HG03135 (cell line): ENCODE data around the gene CCL22.
A peak's percentile ranks its signal among the peaks of the same experiment; 100 is the strongest.
"Not testable (repeated sequence)": the region's sequence is repeated elsewhere in the genome, so short reads cannot be mapped to it uniquely, and the experiment has no call there.

Experiments used
- ATAC-seq: cut with Tn5 transposase; IDR thresholded peaks from one replicate; pipeline ENCODE4 v1.9.1; 2021; ENCODE audit warnings: mild to moderate bottlenecking, moderate library complexity; ENCODE audit not compliant: unreplicated experiment

Gene CCL22

DNA sequence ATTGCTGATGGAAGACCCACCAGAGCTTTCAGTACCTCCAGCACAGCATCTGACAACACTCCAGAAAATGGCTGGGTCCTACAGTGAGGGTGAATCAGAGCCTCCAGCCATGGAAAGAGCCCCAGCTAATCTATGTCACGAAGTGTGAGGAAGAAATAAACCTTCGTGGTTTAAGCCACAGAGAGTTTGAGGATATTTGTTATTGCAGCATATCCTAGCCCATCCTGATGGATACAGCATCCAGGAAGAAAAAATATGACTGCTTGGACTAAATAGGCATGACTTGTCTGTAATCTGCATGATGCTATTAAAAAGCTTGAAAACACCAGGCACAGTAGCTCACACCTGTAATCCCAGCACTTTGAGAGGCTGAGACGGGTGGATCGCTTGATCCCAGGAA is 32.7 kb downstream of the CCL22 start:
- ATAC-seq, result no peak

DNA sequence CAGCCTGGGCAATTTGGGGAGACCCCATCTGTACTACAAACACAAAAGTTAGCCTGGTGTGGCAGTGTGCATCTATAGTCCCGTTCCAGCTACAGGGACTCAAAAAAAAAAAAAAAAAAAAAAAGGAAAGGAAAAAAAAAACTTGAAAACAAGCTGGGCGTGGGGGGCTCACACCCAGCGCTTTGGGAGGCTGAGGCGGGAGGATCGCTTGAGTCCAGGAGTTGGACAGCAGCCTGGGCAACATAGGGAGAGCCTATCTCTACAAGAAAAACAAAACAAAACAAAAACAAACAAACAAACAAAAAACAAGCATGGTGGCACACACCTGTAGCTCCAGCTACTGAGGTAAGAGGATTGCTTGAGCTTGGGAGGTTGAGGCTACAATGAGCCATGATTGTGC is 33.1 kb downstream of the CCL22 start:
- ATAC-seq, result no peak

DNA sequence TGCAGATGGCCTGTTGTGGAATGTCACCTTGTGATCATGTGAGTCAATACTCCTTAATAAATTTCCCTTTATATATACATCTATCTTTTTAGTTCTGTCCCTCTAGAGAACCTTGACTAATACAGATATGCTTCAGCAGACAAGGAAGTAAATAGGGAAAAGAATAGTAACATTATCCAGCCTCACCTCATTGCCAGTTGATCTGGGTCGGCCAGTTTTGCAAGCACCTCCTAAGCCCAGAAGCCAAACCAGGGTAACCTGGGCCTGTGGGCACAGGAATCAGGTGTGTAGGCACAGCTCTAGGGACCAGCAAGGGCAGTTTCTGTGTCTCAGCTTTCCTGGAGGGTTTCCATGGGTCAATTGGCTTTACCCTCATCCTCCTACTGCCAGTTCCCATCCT is 34.1 kb downstream of the CCL22 start:
- no peak for ATAC-seq

DNA sequence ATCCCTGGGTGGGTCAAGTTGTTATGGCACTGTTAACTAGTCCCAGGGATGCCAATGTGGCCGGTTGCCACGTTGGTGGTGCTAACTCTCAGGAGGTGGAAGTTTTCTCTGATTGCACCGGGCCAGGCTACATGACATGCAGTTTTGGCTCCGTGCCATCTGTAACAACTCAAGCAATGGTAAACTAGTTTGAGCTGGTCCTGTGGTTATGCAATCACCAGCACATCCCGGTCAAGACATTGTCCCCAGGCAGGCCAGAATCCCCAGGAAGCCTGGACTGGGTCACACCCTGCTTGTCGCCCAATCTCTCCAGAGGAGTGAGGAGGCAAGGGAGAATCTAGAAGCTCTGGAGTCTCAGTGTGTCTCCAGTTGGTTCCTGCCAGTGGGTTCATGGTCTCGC is 35.9 kb downstream of the CCL22 start:
- ATAC-seq, result no peak

DNA sequence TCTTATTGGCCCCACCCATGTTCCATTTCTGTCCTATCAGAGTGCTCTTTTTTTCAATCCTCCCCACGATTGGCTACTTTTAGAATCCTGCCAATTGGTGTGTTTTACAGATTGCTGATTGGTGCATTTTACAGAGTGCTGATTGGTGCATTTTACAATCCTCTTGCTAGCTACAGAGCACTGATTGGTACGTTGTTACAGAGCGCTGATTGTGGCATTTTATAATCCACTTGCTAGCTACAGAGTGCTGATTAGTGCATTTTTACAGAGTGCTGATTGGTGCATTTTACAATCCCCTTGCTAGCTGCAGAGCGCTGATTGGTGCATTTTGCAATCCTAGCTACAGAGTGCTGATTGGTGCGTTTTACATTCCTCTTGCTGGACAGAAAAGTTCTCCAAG is 36.4 kb downstream of the CCL22 start:
- ATAC-seq, result no peak

DNA sequence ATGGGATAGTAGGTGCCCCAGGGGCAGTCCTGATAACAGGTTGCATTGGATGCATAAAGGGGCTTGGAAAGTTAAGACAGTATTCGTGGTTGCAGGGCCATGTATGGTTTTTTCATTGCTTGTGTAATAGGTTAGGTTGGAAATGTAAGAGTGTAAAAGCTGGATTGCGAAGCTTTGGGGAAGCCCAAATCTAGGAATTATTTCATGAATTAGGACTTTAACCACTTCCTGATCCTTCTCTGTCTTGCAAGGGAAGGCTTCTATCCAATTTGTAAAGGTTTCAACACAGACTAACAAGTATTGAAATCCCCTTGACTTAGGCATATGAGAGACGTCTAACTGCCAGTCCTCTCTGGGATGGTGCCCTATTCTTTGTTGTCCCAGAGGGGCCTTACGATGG is 38.2 kb downstream of the CCL22 start:
- ATAC-seq, result no peak

DNA sequence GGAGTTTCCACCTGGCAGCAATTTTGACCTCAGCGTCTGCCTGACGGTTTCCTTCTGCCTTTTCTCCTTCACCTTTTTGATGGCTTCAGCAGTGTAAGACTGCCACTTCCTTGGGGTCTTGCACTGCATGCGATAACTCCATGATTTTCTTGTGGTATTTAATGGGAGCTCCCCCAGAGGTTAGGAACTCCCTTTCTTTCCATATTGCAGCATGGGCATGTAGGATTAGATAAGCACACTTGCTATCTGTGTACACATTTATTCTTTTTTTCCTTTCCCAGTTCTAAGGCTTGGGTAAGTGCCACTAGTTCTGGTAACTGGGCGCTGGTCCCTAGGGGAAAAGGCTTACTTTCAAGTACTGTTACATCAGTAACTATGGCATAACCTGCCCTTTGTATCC is 38.9 kb downstream of the CCL22 start:
- ATAC-seq, result not testable (repeated sequence)

DNA sequence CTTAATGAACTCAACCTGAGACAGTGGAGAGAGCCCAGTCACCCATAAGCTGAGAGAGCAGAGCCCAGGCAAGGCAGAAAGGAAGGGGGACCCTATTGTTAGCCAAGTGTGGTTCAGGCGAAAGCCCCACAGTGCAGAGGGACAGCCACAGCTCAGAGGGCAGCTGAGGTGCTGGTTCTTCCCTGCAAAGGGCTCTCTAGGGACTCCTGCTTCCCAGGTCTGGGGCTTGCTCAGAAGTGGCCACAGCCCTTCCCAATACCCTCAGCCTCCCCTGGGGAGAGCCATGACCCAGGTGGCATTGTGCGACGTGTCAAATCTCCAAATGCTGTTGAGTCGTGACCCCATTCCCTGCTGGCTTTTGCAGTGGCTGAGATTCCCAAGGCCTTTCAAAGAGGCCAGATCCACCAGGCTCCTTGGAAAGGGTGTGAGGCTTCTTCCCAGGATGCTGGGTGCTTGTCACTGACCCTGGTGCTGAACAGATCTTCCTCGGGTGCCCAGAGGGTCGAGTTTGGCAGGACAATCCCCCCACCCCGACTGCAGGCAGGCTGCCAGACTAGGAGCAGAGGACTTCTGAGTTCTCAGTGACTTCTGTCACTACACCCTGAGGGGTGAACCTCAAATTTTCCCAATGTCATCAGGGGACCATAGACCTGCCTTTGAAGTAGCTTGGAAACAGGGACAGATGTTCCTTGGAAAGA is 43.5 kb downstream of the CCL22 start:
- no peak for ATAC-seq

DNA sequence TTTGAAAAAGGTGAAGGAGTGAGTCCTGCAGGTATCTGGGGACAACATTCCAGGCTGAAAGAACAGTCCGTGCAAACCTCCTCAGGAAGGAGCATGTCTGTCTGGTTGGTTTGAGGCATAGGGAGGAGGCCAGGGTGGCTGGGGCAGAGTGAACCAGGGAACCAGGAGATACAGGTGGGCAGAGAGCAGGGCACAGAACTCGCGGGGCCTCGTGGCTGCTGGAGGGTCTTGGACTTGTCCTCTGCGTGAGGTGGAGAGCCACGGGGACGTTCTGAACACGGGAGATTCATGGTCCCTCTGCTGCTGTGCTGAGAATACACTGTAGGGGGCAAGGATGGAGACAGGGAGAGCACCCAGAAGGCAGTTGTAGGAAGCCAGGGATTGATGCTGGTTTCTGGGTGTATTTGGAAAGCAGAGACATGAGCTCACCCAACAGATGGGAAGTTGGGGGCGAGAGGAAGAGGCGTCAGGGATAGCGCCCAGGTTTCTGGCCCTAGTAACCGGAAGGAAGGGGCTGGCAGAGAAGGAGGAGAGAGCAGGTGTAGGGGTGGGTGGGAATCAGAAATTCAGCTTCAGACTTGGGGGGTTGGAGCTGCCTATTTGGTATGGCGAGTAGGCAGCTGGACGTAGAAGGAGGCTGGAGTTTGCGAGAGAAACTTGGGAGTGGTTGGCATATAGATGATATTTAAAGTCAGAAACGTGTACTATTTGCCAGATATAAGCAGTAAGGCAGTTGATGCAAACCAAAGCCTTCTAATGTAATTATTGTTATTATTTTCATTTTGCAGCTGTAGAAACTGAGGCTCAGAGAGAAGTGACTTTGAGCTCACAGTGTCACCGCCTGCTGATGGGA is 45.6 kb downstream of the CCL22 start, which contains the start of gene CCL17:
Gene CCL17, plus strand, starts transcription at position 803 of the 853 bp plus-strand sequence. CDS start 9,166 bp downstream, outside the sequence.
- ATAC-seq, result no peak

DNA sequence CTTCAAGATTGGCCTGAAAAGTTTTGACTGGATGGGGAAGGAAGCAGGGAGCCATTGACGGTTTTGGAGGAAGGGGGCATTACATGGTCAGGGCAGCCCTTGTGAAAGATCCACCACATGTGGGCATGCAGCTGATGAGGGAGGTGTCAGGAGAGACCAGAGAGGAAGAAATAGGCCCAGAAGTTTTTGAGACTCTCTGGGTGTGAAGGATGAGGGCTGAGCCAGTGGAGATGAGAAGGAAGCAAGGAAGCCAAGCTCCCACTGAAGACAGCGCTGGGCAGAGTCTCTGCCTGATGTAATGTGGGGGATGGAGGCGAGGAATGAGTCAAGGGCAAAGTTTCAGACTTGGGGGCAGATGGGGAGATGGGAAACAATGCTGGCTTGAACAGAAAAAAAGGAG is 46.5 kb downstream of the CCL22 start:
- no peak for ATAC-seq

DNA sequence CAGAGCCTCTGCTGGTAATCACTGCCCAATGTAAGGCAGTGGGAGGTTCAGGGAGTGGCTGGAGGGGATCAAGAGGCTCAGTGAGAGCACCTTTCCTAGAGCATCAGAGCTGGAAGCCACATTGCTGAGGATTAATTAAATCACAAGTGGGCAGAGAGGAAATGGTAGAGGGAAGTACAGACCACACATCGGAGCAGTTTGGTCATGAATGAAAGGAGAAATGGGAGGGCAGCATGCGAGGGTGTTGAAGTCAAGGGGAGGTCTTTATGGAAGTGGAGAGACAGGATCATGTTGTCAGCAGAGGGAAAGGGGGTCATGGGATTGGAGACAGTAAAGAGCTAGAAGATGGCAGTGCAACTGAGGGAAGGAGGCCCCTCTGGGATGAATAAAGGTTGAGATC is 48.3 kb downstream of the CCL22 start:
- no peak for ATAC-seq

DNA sequence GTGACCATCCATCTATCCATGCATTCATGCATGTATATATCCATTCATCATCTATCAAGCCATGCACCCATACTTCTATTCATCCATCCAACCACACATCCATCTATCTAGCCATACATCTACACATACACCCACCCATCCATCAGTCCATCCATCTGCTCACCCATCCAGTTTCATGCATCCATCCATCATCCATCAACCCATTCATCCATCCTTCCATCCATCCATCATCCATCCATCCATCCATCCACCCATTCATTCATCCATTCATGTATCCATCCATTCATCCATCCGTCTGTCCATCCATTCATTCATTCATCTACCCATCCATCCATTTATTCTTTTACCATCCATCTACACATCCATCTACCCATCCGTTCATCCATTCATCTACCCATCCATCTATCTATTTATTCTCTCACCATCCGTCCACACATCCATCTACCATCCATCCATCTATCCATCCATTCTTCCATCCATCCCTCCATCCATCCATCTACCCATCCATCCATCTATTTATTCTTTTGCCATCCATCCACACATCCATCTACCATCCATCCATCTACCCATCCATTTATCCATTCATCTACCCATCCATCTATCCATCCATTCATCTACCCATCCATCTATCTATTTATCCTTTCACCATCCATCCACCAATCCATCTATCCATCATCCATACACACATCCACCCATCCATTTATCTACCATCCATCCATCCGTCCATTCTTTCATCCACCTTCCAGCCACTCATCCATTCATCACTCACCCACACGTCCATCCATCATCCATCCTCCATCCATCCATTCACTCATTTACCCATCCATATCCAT is 49.2 kb downstream of the CCL22 start:
- no peak for ATAC-seq

DNA sequence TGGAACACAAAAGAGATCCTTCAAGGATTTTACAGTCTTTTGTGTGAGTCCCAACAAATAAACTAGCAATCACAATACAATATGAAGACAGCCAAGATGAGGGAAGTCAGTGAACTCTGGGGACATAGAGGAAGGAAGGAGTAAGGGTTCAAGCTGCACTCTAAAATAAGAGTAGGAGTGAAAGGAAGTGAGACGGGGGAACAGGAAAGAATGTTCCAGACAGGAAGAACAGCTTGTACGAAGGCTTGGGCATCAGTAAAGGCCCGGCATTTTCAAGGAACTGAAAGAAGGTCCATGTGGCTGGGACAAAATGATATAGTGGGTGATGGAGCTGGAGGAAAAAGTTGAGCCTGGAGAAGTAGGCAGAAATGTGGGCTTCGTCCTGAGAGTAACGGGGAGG is 50.5 kb downstream of the CCL22 start:
- no peak for ATAC-seq

DNA sequence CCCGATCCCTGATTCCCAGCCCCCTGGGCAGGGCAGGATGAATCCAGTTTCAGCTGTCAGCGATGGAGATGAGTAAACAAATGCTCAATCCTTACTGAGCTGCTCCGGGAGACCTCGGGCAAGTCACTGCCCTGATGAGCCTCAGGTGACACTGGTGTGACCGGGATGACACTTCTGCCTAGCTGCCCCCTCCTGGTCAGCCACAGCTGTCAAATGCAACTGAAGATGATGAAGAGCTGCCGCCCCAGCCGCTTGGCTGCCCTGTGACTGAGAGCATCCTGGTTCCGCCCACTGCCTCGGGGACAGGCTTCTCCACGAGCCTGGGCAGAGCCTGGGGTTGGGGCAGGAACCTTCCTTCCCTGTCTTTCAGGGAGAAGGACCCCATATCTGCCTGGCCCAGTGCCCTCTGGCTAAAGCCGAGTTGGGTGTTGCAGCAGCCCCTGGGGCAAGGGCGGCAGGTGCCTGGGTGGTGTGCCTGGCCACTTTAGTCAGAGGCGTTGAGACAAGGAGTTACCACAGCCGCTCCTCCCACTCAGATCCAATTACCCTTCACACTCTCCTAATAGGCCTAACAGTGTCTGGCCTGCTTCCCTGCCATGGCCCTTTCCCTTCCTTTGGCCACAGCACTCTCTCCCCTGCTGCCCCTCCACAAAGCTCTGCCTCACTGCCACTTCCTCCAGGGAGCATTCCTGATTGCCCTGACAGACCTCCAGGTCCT is 51.4 kb downstream of the CCL22 start:
- no peak for ATAC-seq

DNA sequence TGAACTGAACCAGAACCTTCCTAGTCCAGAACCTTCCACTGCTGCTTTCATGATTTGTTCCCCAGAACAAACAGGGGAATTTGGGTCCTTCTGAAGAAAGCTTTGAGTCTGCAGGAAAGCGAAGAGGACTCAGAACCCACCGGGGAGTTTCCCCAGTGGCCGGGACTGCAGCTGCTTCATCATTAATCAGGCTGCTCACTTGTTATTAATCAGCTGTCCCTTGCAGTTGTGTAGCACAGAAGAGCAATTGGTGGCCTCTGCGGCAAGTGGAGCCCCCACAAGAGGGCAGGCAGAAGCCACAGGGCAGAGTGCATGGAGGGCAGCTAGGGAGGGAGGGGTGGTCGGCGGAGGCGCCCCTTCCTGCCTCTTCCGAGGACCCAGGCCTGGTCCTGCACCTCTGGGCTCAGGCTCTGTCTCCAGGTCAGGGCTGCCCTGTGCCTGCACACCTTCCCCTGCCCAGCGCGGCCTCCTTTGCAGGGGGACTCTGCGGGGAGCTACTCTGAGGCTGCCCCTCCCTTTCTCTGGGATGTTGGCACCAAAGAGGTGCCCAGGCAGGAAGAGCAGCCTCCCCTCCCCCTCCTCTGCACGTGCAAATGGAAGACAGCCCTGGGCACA is 52.9 kb downstream of the CCL22 start:
- no peak for ATAC-seq

DNA sequence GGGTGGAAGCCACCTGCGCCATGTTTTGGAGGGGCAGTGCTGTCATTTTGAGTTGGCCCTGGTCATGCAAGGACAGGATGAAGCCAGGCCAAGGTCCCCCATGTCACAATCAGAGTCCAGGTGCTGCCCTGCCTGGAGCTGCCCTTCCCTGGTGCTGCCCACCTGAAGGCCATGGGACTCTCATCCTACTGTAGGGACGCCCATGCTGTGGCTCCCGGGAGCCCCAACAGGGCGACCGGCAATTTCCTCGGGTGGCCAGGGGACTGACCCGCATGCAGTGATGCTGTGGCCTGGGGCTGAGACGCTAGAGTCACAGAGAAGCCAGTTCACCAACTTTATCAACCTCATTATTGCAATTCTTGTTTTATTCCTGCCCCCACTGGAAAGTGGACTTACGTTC is 54.0 kb downstream of the CCL22 start:
- ATAC-seq, result no peak

DNA sequence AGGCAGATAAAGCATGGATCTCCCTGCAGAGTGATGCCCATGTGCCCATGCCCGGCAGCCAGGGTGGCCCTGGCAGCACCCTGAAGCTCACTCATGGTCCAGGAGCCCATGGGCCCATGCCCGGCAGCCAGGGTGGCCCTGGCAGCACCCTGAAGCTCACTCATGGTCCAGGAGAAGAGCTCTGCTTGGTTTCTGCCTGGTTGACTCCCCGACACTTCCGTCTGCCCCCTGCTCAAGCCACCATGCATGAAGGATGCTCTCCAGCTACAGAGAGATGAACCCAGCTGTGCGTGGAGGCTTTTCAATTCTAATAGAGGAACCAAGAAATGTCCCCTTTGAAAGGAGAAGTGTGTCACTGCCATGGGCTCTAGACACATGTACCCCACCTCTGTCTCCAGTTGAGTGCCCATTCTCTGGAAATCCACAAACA is 54.7 kb downstream of the CCL22 start:
- peak; percentile 69 for ATAC-seq

DNA sequence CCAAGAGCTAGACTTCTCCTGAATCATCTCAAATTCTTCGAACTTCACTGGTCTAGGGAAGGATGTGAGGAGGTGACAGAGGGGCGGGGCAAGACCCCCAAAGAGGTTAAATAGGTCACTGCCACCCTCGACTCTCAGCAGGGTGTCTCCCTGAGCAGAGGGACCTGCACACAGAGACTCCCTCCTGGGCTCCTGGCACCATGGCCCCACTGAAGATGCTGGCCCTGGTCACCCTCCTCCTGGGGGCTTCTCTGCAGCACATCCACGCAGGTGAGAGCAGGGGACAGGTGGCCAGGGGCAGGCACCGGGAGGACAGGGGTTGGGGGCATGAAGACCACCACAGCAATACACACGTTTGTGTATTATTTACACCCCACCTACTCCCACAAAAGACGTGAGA is 55.1 kb downstream of the CCL22 start:
- peak; percentile 7 for ATAC-seq
